Calu3 (cell line): ENCODE measurements around the gene KRTAP5-6. TPM values are rescaled to one million over a fixed set of nuclear protein-coding genes. Genes with fewer than 3 reads are reported as not detected.

Experiments used
- BruUV-seq: library from RNA; stranded (reverse); fragments of 400-500 nt; replicated peaks from 2 replicates; lab custom pipeline; 2021; lab: Mats Ljungman, UMichigan
- CTCF ChIA-PET: fragments of 300-600 bp; sonication (Branson Sonifier 250); formaldehyde crosslinking; loops from one replicate; lab custom pipeline; 2022; ENCODE audit warnings: antibody characterized with exemption; lab: Charles Lee
- DNase-seq: peaks from one replicate; pipeline ENCODE4 v3.0.0; 2022
- H3K27ac Mint-ChIP-seq: one replicate; pipeline ENCODE4 v1.8.0; 2022; ENCODE audit warnings: mixed read lengths; ENCODE audit not compliant: unreplicated experiment
- H3K27me3 Mint-ChIP-seq: one replicate; pipeline ENCODE4 v1.8.0; 2022; ENCODE audit warnings: mixed read lengths; ENCODE audit not compliant: unreplicated experiment
- H3K36me3 Mint-ChIP-seq: one replicate; pipeline ENCODE4 v1.8.0; 2022; ENCODE audit warnings: mild to moderate bottlenecking, moderate library complexity, mixed read lengths; ENCODE audit not compliant: insufficient read depth, unreplicated experiment
- H3K4me1 Mint-ChIP-seq: one replicate; pipeline ENCODE4 v1.8.0; 2022; ENCODE audit warnings: mild to moderate bottlenecking, low read depth, mixed read lengths; ENCODE audit not compliant: unreplicated experiment
- H3K4me3 Mint-ChIP-seq: one replicate; pipeline ENCODE4 v1.8.0; 2022; ENCODE audit warnings: mild to moderate bottlenecking, low read depth, moderate library complexity, mixed read lengths; ENCODE audit not compliant: unreplicated experiment
- H3K9me3 Mint-ChIP-seq: one replicate; pipeline ENCODE4 v1.8.0; 2022; ENCODE audit warnings: low read depth, mixed read lengths; ENCODE audit not compliant: unreplicated experiment
- intact Hi-C: fragments of 100-400 bp; cut with micrococcal nuclease; formaldehyde crosslinking; loops from one replicate; pipeline ENCODE4 v1.10.0; 2022; ENCODE audit not compliant: unreplicated experiment
- total RNA-seq: library from RNA; stranded (reverse); gene quantifications from 2 replicates; pipeline ENCODE4 v1.2.3, GENCODE V29; 2022
- TF ChIP-seq, protein P1 (sequence below): fragments of 200-600 bp; IDR thresholded peaks from one replicate; pipeline ENCODE4 v1.8.0; 2022; ENCODE audit warnings: antibody characterized with exemption; ENCODE audit not compliant: unreplicated experiment

Gene KRTAP5-6
- total RNA-seq, 1 experiment from 2014 or later = not detected

DNA sequence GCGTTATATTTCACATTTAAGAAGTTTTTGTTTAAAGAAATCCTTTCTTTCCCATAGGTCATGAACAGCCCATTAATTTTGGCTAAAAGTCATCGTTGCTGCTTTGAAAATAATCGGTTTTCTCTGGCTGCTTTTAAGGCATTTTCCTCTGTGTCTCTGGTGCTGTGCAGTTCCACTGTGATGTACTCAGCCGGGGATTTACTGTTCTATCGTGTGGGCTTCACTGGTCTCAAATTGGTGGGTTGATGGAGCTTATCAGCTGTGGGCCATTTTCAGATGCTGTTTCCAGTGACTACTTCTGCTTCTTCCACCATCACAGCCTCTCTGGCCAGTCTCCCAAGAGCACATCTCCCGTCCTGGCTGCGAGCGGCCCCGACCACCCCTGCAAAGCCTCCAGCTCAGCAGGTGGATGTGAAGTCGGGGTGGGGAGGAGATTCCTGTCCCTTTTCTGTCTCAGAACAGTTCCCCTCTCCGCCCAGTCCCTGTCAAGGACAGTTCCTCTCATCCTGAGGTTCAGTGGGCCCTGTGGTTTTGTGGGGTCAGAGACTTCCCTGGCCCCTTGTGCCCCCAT lies 33.1 kb downstream of the KRTAP5-6 start:
- peaks cover 6% of the 10 kb centered on the region for H3K9me3 Mint-ChIP-seq
- no peaks in the 10 kb centered on the region for H3K4me1 Mint-ChIP-seq
- CTCF ChIA-PET = no interaction called here
- no peak for DNase-seq
- no peak overlapping the region for H3K4me3 Mint-ChIP-seq
- H3K36me3 Mint-ChIP-seq = no peaks in the 10 kb centered on the region
- H3K27me3 Mint-ChIP-seq = peaks cover 92% of the 10 kb centered on the region
- intact Hi-C loops = no loop called here
- H3K27ac Mint-ChIP-seq = no peak overlapping the region
- TF ChIP-seq, protein P1, sequence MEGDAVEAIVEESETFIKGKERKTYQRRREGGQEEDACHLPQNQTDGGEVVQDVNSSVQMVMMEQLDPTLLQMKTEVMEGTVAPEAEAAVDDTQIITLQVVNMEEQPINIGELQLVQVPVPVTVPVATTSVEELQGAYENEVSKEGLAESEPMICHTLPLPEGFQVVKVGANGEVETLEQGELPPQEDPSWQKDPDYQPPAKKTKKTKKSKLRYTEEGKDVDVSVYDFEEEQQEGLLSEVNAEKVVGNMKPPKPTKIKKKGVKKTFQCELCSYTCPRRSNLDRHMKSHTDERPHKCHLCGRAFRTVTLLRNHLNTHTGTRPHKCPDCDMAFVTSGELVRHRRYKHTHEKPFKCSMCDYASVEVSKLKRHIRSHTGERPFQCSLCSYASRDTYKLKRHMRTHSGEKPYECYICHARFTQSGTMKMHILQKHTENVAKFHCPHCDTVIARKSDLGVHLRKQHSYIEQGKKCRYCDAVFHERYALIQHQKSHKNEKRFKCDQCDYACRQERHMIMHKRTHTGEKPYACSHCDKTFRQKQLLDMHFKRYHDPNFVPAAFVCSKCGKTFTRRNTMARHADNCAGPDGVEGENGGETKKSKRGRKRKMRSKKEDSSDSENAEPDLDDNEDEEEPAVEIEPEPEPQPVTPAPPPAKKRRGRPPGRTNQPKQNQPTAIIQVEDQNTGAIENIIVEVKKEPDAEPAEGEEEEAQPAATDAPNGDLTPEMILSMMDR = no peak
- no TSS peak for BruUV-seq

DNA sequence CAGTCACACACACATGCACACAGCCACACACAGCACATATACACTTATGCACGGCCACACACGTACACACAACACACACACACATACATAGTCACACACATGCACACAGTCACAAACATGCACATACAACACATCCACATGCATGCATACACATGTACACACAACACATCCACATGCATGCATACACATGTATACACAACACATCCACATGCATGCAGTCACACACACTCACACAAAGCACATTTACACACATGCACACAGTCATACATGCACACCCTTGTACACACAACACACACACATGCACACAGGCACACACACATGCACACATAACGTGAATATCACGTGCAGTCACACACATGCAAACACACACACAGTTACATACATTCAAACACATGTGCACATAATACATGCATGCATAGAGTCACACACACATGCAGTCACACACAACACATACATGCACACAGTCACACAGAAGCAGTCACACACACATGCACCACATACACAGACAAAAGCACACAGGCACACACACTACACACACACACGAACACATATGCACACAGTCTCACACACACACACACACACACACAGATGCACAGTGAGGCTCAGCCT lies 34.6 kb downstream of the KRTAP5-6 start:
- Mint-ChIP-seq H3K27ac (no peak overlapping the region), H3K36me3 (no peaks in the 10 kb centered on the region), H3K4me3 (no peak overlapping the region), H3K4me1 (no peaks in the 10 kb centered on the region), H3K27me3 (peaks cover 81% of the 10 kb centered on the region), H3K9me3 (peaks cover 11% of the 10 kb centered on the region)
- no TSS peak for BruUV-seq
- CTCF ChIA-PET = no interaction called here
- intact Hi-C loops = no loop called here
- TF ChIP-seq, protein P1 = no peak
- no peak for DNase-seq

DNA sequence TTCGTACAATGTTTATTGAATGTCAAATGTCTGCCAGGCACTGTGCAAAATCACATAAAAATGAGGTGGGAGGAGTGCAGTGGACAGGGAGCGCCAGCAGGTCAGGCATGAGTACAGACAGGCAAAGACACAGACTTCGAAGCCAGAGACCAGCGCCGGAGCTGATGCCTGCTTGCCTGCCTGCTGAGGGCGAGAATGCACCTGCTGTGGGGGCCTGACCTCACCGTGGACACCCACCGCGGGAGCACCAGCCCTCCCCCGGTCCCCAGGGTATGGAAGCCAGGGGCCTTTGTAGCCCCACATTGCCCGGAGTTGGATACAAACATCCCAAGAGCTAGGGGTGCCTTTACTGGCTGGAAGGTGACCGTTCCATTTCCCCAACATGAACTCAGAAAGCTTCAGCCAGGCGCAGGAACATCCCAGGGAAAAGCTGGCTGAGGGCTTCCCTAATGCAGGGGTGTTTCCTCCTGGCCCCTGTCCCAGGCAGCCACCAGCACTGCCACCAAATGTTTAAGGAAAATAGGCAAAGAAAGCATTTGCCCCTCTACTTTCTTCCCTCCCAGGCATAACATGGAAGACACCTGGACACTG lies 35.5 kb downstream of the KRTAP5-6 start:
- TF ChIP-seq, protein P1 = no peak
- peaks cover 72% of the 10 kb centered on the region for H3K27me3 Mint-ChIP-seq
- no peaks in the 10 kb centered on the region for H3K4me1 Mint-ChIP-seq
- no TSS peak for BruUV-seq
- H3K9me3 Mint-ChIP-seq = peaks cover 14% of the 10 kb centered on the region
- no peak overlapping the region for H3K4me3 Mint-ChIP-seq
- H3K36me3 Mint-ChIP-seq = peaks cover under 1% of the 10 kb centered on the region
- intact Hi-C loops = no loop called here
- H3K27ac Mint-ChIP-seq = no peak overlapping the region
- CTCF ChIA-PET = no interaction called here
- no peak for DNase-seq

DNA sequence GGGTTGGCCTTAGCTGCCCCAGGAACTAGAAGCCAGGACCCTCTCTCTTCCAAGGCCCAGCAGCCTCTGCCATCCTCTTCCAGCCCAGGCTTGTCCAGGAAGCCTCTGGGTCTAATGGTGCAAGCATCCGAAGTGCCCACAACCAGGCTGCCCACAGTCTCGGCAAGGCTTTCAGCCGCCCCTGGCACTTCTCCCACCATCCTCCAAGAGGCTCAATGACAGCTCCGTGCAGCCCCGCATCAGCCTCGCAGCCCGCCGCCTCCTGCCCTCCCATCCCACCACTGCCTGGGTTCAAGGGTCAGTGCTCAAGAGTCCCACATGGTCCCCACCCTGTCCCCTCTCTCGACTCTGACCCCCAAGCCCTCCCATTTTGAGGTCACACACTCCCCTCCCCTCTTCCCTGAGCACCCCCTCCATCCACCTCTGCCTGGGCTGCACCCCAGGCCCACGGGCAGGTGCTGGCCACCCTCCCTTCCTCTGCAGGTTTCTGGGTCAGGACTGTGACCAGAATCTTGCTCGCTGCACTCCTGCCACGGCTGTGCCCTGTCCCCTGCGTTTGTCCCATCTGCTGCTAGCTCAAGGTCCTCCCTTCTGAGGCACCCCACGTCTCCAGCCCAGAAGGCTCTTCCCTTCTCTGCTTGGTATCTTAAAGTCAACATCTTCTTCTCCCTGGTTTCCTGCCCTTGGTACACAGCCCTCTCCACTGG lies 36.2 kb downstream of the KRTAP5-6 start:
- CTCF ChIA-PET = interaction anchor here (0.5 to 0.8 kb wide), 2 partner anchors 18 to 1226 kb away, joined by 3 to 8 read pairs; partner anchors contain the start of gene RNH1
- BruUV-seq = no TSS peak
- no peak for DNase-seq

More for the DNA sequence above, 36.2 kb downstream of the KRTAP5-6 start:
- TF ChIP-seq, protein P1 = no peak
- intact Hi-C loops = no loop called here
- H3K9me3 Mint-ChIP-seq = peaks cover 14% of the 10 kb centered on the region
- no peaks in the 10 kb centered on the region for H3K4me1 Mint-ChIP-seq
- H3K27me3 Mint-ChIP-seq = peaks cover 65% of the 10 kb centered on the region
- H3K36me3 Mint-ChIP-seq = peaks cover 7% of the 10 kb centered on the region
- no peak overlapping the region for H3K4me3 Mint-ChIP-seq
- no peak overlapping the region for H3K27ac Mint-ChIP-seq
